Measurements from ENCODE around the gene SCPEP1. TPM values are rescaled to one million over a fixed set of nuclear protein-coding genes. Genes with fewer than 3 reads are reported as not detected.

The SCPEP1 gene
- total RNA-seq, 6 experiments from 2014 or later = 37.4 to 42.5 (median 39.7) TPM

GRCh38 chr17:56983366-56983765 is 5.4 kb downstream of the SCPEP1 start:
- Mint-ChIP-seq H3K4me3 (no peak overlapping the region), H3K36me3 (ENCODE audit: low read depth) (peaks cover 3% of the 10 kb centered on the region; the same call in 1 of the 2 replicates), H3K27ac (no peak overlapping the region), H3K27me3 (ENCODE audit: insufficient read depth) (no peaks in the 10 kb centered on the region; the same call in 1 of the 2 replicates), H3K9me3 (no peaks in the 10 kb centered on the region), H3K4me1 (ENCODE audit: low read depth) (peaks cover 11% of the 10 kb centered on the region)
- no peak for DNase-seq
- no peak for TF ChIP-seq CTCF (IDR thresholded peaks at IDR 0.05)

GRCh38 chr17:56985371-56986162 is 7.6 kb downstream of the SCPEP1 start:
- Mint-ChIP-seq H3K27ac (no peak overlapping the region), H3K27me3 (ENCODE audit: insufficient read depth) (no peaks in the 10 kb centered on the region; the same call in 1 of the 2 replicates), H3K4me3 (no peak overlapping the region), H3K4me1 (ENCODE audit: low read depth) (no peaks in the 10 kb centered on the region), H3K9me3 (no peaks in the 10 kb centered on the region), H3K36me3 (ENCODE audit: low read depth) (peaks cover 3% of the 10 kb centered on the region; the same call in 1 of the 2 replicates)
- no peak for DNase-seq
- TF ChIP-seq CTCF (IDR thresholded peaks at IDR 0.05) = no peak

- Mint-ChIP-seq H3K9me3 (no peaks in the 10 kb centered on the region), H3K4me3 (no peak overlapping the region)
- DNase-seq = no peak
Observed at GRCh38 chr17:56987283-56987834, 9.4 kb downstream of the SCPEP1 start.

GRCh38 chr17:56988901-56989572 is 11.1 kb downstream of the SCPEP1 start:
- TF ChIP-seq CTCF (IDR thresholded peaks at IDR 0.05) = no peak
- no peaks in the 10 kb centered on the region; the same call in 1 of the 2 replicates for H3K27me3 Mint-ChIP-seq (ENCODE audit: insufficient read depth)
- H3K27ac Mint-ChIP-seq = no peak overlapping the region
- H3K36me3 Mint-ChIP-seq (ENCODE audit: low read depth) = peaks cover 7% of the 10 kb centered on the region; the same call in 1 of the 2 replicates
- DNase-seq = no peak
- peaks cover 4% of the 10 kb centered on the region; the same call in 1 of the 2 replicates for H3K4me1 Mint-ChIP-seq (ENCODE audit: low read depth)
- H3K4me3 Mint-ChIP-seq = no peak overlapping the region
- no peaks in the 10 kb centered on the region for H3K9me3 Mint-ChIP-seq

More at GRCh38 chr17:56987283-56987834, 9.4 kb downstream of the SCPEP1 start:
- Mint-ChIP-seq H3K27me3 (ENCODE audit: insufficient read depth) (no peaks in the 10 kb centered on the region; the same call in 1 of the 2 replicates), H3K36me3 (ENCODE audit: low read depth) (peaks cover 3% of the 10 kb centered on the region; the same call in 1 of the 2 replicates), H3K4me1 (ENCODE audit: low read depth) (no peaks in the 10 kb centered on the region), H3K27ac (no peak overlapping the region)
- TF ChIP-seq CTCF (IDR thresholded peaks at IDR 0.05) = no peak

GRCh38 chr17:56992364-56992763 is 14.4 kb downstream of the SCPEP1 start:
- no peak for DNase-seq
- Mint-ChIP-seq H3K4me1 (ENCODE audit: low read depth) (peaks cover 11% of the 10 kb centered on the region), H3K9me3 (no peaks in the 10 kb centered on the region), H3K36me3 (ENCODE audit: low read depth) (peaks cover 4% of the 10 kb centered on the region; the same call in 1 of the 2 replicates), H3K27me3 (ENCODE audit: insufficient read depth) (no peaks in the 10 kb centered on the region; the same call in 1 of the 2 replicates), H3K27ac (no peak overlapping the region), H3K4me3 (no peak overlapping the region)
- TF ChIP-seq CTCF (IDR thresholded peaks at IDR 0.05) = no peak

Data from HFFc6 (cell line).